Right lobe of liver (tissue), 4 donors: ENCODE data around the gene MYL2.

Experiments
- CTCF ChIP-seq, 4 donors: fragments of 200-600 bp in 3 of 4; fragments of 450-650 bp in 1 of 4; IDR thresholded peaks; one replicate each; pipeline versions ENCODE4 v1.5.1 to v1.8.0; 2016 to 2022; ENCODE audit warnings: antibody characterized with exemption in 4 of 4, mild to moderate bottlenecking in 2 of 4
- POLR2A ChIP-seq: fragments of 450-650 bp; IDR thresholded peaks from one replicate; pipeline ENCODE4 v1.6.1; 2017; ENCODE audit warnings: antibody characterized with exemption, mild to moderate bottlenecking
- donor health status: DM: no; HTN: no; CAD: no.
- donor health status: DM: no; HTN: no; CAD: no.
- donor health status: DM: no; HTN: yes; CAD: no.

DNA sequence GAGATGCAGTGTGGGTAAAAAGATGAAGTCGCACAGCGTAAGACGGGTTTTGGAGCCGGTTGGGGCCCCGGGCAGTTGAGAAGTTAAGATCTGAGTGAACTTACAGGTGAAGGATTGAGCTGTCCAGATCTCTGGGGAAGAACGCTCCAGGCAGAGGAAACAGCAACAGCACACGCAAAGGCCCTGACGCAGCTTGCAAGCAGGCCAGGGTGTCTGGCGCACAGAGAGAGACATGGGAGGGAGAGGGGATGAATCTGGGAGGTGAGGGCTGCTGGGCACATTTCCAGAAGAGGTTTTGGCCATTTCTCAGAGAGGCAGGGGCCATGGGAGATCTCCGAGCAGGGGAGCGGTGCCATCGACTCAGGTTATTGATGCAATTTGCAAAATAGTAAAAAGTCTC lies 31.0 kb downstream of the MYL2 start:
- TF ChIP-seq CTCF (IDR thresholded peaks at IDR 0.05) (no peak), POLR2A (no peak)
